ENCODE measurements around the gene PPP2R2C.

PPP2R2C gene

DNA sequence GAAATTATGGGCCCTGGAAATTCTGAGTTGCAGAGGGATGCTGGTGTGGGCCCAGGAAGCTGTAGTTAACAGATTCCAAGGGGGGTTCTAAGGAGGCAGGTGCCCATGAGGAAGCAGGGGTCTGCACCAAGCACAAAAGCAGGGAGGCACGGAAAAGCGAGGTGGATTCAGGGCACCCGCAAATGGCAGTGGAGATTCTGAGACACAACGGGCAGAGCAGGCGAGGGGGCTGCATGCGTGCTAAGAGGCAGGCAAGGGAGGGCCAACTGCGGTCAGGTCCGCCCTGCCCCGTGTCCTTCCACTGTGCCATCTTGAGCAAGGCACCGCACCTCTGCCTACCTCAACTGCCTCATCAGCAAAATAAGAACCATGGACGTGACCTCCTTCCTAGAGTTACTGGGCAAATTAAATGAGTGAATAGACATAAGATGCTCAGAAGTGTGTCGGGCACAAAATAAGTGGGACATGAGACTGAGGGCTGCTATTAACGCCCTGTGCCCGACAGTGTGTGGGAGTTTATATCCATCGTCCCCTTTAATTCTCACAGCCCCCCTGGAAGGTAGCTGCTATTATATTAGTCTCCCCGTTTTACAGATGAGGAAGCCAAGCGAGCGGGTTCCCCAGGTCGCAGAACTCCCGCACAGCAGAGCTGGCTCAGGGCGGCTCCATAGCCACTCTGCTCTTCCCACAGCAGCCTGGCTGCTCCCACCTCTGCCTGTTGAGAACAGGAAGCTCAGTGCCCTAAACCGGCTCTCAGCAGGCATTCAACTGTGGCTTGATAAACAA, 67.6 kb downstream of the PPP2R2C start:
- no peak for DNase-seq (ENCODE audit: low read depth in 3 of 3)

DNA sequence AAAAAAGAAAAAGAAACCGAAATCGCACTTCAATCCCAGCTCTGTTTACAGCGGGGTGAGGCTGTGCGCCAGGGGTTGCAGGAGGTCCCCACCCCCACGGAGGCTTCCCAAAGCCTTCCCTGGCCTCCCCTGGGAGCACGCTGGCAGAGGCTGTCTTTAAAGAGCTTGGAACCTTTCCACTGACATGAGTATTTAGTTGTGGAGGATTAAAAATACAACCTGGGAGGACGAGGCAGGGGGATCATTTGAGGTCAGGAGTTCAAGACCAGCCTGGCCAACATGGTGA, 69.1 kb downstream of the PPP2R2C start:
- no peak for DNase-seq (ENCODE audit: low read depth in 3 of 3)

DNA sequence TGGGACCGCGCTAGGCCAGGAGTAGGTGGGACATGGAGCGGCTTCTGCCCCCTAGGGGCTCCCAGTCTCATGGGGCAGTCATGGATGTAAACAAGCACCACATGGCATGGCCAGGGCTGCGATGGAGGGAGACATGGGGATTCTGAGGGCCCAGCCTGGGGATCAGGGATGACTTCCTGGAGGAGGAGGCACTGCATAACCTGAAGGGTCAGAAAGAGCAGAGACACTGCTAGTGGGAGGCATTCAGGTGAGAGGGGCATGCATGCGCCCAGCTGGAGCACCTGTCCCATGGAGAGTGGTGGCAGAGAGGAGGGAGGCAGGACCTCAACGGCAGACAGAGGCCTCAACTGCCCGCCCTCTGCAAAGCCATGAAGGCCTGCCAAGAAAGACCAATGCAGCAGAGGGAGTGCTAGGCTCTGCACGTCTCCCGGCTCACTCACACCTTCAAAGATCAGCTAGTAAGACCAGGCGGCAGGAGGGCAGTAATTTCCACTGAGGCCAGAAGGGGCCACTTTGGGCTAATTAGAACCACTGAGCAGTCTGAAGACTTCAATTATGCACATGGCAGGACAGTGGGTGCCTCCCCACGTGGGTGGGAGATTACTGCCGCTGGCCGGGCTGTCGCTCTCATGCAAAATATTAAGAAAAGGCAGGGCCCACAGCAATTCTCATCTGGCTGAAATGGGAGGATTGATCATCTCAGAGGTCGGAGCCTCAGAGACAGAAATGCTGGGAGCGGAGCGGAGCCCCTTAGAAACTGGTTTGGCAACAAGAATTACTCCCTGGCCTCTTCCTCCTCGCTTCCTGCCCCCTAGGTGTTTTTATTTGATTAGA, 69.6 kb downstream of the PPP2R2C start:
- no peak for DNase-seq (ENCODE audit: low read depth in 3 of 3)

DNA sequence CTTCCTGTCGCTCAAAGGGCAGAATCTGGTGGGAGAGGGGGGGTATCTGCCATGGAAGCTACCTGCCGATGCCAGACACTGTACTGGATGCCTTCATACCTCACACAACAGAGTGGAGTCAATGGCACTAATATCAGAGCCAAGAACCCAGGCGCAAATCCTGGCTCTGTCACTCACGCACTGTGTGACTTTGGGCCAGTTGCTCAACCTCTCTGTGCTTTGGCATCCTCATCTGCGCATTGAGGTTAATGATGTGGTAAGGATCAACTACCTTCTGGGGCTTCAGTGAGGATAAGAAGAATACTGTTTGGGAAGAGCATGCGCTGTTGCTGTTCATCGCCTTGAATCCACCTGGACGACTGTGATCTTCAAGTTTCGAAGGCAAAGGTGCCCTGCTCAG, 70.6 kb downstream of the PPP2R2C start:
- DNase-seq (ENCODE audit: low read depth in 3 of 3) = no peak

DNA sequence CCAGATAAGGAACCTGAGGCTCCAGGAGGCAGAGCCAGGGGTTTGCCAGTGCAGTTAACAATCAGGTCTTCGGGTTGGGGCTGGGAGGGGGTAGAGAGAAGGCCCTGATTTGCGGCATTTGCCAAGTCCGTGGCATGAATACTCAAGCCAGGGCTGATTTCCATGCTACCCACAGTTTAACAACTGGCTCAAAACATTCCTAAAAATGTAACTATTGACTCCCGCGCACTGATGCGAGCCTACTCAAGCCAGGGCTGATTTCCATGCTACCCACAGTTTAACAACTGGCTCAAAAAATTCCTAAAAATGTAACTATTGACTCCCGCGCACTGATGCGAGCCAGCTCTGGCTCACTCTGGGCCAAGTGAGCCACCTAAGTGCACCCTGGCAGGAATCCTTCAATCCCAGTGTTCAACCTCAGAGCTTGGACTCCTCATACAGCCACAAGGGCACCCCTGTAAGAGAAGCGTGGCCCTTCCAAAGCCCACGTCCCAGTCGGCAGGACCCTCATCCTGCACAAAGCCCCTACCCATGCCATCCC, 75.6 kb downstream of the PPP2R2C start:
- DNase-seq (ENCODE audit: low read depth in 3 of 3) = no peak

DNA sequence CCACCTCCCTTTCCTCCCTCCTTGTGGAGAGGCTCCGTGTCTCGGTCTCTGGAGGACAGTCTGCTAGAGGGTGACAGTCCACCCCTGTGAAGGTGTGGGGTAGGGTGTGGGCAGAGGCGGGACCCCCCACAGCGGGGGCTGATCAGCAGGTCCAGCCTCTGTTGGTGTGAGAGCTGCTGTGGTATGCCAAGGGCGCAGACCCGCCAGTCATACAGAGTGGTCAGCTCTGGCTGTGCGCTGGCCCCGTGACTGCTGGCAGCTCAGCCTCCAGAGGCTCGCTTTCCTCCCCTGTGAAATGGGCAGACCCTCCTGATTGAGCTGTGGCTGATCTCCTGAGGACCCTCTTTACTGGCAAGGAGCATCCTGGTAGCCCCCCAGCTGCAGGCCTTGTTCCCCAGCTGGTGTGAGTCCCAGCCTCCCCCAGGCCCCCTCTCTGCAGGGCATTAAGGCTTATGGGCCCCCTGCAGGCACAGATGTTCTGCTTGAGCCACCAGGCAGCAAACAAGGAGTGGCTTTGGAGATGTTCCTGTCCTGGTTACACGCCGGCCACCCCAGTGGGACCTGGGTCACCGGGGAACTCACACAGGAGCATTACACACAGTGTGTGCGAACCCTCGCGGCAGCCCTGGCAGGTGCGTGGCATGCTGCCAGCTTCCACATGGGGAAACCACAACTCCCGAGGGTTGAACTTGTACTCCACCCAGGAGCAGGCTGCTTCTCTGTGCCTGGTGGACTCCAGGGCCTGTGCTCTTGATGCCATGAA, 76.8 kb downstream of the PPP2R2C start:
- no peak for DNase-seq (ENCODE audit: low read depth in 3 of 3)

DNA sequence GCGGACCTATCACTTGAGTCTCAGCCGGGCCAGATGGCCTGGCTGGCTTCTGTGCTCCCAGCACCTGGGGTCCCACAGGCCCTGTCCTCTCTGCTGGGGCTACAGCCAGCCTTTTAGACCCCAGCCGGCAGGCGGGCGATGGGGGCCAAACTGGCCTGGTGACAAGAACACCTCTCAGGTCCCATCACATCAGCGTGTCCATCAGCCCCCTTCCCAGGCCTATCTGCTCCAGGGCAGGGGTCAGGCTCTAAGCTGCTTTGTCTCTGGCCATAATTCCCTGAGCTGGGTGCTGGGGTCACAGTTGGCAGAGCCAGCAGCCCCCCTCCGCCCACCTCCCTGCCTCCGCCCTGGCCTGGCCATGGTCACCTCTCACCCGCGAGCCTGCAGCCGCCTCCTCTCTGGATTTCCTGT, 77.7 kb downstream of the PPP2R2C start:
- DNase-seq (ENCODE audit: low read depth in 3 of 3) = no peak

DNA sequence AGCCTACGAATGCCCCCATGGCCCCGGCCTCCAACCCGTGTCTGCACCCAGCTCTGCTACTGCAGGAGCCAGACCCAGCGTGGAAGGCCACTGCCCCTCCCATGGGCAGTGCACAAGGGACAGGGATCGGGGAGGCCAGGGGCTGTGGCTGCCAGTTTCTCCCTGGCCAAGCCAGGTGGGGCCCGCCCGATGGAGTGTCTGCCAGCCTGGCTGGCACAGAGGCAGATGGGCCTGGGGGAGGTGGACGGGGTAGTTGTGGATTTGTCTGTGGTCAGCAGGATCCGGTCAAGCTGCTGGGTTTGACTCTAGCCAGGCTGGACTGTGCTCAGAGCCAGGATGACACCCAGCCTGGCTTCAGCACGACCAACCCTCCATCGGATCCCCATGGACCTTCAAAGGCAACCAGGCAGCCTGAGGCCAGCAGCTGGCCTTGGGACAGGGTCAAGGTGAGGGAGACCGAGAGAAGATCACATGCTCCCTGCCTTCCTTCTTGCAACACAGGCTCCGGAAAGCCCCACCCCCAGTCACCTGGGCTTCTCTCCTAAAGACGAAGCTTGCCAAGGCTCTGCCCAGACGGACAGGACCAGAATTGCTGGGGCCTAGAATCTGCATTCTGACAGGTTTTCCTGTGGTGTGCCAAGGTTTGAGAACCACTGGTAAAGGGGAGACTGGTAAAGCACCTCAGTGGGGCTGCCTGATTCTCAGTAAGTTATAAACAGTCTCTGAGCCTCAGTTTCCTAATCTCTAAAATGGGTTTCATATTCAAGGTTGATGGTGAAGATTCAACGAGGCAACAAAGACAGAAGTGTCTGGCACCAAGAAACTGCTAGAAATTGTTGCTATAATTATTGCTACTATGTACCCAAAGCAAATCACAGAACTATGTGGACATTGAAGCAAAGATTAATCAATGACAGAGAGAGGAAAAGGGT, 78.6 kb downstream of the PPP2R2C start:
- DNase-seq (ENCODE audit: low read depth in 3 of 3) = no peak

DNA sequence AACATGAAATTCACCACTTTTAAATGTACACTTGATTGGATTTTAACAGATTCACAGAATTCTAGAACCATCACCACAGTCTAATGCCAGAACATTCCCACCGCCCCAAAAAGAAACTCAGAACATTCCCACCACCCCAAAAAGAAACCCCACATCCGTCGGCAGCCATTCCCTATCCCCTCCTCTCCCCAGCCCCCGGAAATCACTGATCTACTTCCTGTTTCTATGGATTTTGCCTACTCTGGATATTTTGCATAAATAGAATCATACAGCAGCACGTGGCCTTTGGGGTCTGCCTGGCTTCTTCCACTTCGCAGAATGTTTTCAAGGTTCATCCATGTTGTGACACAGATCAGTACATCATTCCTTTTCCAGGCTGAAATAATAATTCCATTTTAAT, 79.3 kb downstream of the PPP2R2C start:
- DNase-seq (ENCODE audit: low read depth in 3 of 3) = no peak

DNA sequence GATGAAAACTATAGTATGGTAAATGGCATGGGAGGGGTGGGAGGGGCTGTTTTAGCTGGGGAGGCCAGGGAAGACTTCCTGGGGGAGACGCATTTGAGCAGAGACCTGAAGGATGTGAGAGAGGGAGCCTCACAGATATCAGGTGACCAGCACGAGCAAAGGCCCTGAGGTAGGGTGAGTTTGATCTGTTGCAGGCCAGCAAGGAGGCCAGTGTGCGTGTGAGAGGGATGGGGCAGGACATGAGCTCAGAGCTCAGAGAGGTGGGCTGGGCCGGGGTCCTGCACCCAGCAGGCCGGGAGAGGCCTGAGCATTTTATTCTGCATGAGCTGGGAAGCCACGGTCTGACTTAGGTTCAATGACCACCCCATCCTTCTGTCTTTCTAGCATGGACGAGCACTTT, 80.0 kb downstream of the PPP2R2C start:
- DNase-seq (ENCODE audit: low read depth in 3 of 3) = no peak

DNA sequence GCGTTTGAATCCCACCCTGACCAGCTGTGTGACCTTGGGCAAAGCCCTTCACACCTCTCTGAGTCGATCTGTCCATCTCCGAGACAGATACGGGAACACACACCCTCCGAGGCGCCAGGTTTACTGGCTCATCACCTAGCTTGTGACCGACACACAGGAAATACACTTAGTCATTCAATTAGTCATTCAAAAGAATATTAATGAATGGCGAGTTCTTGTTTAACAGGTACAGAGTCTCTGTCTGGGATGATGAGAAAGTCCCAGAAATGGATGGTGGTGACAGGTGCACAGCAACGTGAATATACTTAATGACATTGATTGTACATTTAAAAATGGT, 80.6 kb downstream of the PPP2R2C start:
- no peak for DNase-seq (ENCODE audit: low read depth in 3 of 3)

DNA sequence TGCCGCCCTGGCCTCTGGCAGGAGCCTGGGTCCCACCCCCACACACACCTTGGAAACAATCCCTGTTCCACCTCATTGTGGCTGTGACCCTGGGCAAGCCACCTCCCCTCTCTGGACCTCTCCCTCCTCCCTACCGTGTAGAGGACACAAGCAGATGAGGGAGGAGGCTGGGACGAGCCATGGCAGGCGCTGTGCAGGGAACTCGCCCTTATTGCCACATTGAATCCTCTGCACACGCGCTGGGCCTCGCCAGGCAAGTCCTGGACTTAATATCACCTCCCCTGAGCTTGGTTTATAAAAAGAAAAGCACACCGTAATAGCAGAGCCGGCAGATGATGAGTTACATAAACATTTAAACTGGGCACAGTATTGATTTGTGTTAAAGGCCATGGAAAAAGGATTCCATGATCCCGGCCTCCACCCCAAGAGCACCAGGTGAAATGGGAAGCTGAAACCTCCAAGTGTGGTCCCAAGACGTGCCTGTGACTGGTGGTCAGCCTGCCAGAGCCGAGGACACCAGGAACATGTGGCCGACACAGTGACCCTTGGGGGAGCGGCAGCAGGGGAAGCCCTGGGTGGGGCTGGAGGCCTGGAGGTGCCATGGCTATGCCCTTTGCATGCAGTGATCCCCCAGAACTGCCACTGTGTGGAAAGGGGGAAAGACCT, 81.1 kb downstream of the PPP2R2C start:
- no peak for DNase-seq (ENCODE audit: low read depth in 3 of 3)

DNA sequence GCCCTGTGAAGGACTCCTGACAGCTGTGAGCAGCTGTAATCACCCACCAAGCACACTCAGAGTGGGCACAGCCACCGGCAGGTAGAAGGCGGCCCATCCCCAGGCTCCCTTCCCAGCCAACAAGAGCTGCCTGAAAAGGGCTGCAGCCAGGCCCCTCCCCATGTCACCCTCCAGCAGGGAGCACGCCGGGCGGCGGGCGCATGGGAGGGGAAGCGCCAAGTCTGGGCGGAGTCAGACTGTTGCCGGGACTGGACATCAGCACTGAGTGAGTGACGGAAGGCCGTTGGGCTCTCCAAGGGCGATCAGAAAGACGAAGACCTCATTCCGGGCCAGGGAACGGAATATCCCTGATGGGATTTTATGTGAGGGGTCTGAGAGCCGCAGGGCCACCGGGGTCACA, 82.1 kb downstream of the PPP2R2C start:
- DNase-seq (ENCODE audit: low read depth in 3 of 3) = no peak

DNA sequence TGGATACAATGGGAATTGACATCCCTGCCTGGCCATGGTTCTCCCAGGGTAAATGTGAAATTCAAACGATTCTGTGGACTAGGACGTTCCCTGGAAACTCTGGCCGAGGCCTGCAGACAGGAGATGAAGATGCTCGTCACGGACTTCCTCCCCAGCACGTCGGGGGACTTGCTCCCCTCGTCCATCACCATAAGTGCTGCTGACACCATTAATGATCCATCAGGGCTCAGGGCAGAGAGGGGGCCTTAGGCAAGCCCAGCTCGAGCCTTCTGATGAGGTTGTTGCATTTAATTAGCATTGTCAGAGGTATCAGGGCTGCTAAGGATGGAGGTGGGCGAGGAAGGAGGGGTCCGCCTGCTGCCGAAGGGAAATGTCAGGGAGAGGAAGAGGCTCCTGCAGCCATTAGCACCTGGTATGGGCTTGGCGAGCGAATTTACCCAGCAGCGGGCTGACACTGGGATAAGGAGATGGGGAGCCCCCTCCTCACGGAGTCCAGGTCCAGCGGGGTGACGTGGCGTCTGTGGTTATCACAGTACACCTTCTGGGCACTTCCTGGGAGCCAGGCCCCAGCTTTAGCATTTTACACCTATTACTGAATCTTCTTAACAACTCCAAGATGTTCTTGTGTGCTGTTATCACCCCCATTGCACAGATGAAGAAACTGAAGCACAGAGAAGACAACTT, 83.1 kb downstream of the PPP2R2C start:
- no peak for DNase-seq (ENCODE audit: low read depth in 3 of 3)

DNA sequence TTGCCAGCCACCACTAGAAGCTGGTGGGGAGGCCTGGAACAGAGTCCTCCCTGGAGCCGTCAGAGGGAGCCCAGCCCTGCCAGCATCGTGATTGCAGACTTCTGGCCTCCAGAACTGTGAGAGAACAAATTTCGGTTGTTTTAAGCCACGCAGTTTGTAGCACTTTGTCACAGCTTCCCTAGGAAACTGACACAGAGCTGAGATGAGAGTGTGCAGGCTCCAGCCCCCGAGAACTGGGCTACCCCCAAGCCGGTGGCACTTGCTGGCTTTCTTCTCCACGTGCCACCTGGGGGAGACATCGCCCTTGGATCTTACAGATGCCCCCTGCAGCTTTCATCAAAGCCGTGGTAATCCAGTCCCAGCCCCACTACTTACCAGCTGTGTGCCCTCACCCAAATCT, 83.7 kb downstream of the PPP2R2C start:
- no peak for DNase-seq (ENCODE audit: low read depth in 3 of 3)

DNA sequence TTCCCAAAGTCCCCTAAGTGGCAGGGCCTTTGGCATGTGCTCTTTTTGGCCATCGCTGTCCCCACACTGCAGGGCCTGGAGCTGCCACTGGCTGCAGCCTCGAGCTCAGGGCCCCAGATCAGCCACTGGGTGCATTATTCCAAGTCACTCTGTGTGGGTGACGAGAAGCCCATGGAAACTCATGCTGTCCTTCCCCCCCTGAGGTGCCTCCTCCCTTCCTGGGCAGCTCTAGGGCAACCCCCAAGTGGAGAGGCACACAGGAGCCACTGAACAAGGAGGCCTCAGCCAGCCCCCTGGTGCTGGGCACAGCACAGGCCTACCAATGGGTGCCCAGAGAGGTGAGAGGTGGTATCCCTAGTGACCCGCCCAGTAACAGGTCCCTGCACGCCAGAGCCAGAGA, 84.5 kb downstream of the PPP2R2C start:
- no peak for DNase-seq (ENCODE audit: low read depth in 3 of 3)

DNA sequence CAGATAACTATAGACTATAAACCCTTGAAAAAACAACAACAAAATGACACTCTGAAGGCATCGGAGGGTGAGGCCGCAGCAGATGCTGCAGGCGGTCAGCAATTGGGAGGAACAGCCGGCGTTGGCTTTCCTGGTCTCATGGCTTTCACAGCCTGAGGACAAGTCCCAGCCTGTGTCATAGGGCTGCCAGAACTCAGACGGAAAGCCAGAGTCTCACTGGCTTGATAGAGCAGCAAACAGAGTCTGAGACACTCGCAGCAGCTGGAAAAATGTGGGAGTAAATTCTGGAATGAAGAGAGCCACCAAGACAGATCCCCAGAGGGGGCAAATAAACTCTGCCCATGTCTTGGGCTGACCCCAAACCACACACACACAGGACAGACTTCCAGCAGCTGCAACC, 86.3 kb downstream of the PPP2R2C start:
- DNase-seq (ENCODE audit: low read depth in 3 of 3) = no peak

DNA sequence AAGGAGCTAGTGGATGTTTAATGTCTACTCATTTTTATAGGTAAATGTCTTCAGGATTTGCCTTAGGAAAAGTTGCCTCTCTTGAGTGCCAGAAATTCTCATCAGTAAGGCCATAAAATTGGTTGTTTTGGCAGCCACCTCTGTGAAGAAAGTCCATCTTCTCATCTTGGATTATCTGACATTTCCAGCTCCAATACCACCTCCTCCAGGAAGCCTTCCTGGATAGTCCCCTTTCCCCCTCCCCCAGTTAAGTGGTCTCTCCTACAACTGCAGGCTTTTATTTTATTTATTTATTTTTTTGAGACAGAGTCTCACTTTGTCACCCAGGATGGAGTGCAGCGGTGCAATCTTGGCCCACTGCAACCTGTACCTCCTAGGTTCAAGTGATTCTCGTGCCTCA, 87.1 kb downstream of the PPP2R2C start:
- no peak for DNase-seq (ENCODE audit: low read depth in 3 of 3)

DNA sequence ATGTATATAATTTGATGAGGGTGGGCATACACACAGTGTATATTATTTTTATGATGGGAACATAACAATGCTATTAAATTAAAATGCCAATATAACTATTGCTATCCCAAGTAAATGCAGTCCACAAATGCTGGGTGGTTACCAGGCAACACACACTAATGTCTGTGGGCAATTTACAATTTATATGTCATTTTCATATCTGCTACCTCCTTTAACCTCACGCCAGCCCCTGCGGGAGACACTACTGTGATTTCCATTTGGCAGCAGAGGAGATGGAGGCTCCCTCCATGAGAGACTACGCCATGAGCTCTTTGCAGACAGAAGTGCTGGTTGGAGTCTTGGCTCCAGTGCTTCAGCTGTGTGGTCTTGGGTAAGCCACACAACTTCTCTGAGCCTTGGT, 87.9 kb downstream of the PPP2R2C start:
- DNase-seq (ENCODE audit: low read depth in 3 of 3) = no peak

DNA sequence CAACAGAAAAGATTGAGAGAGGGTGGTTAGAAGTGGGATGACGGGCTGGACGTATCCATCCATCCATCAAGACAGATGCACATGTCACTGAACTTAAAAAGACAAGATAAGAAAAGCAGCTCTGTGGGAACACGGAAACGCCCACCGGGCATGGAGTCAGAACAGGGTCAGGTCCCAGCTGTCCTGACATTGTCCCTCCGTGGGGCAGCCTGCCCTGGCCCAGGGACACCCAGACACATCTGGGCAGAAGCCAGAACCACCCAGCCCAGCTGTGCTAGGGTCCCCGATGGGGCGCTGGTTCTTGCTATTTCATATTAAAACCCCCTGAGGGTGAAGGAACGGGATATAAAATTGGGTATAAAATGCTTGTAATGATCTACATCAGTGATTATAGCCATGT, 88.5 kb downstream of the PPP2R2C start:
- no peak for DNase-seq (ENCODE audit: low read depth in 3 of 3)

All from stimulated activated CD4-positive, alpha-beta T cell treated with anti-CD3 and anti-CD28 coated beads, TNF-alpha, amount 100 ng/mL, for 24 hours (primary cell).